DND-41 (cell line): Measurements from ENCODE around the gene CLDN10.
"Not testable (repeated sequence)": the region's sequence is repeated elsewhere in the genome, so short reads cannot be mapped to it uniquely, and the experiment has no call there.

Experiments used
- ATAC-seq: fragments of 200-7000 bp; cut with Tn5 transposase; 3 replicates; pipeline ENCODE4 v1.9.1; 2021; ENCODE audit warnings: low read depth; ENCODE audit not compliant: insufficient read depth
- DNase-seq: peaks from one replicate; pipeline ENCODE4 v3.0.0-alpha.2; 2020
- H2AFZ ChIP-seq: 2 replicates; pipeline ENCODE4 v1.6.0; 2012; ENCODE audit warnings: low read depth, low read length
- H3K27ac ChIP-seq: 2 replicates; pipeline ENCODE4 v1.5.1; 2012; ENCODE audit warnings: low read length, inconsistent platforms
- H3K27me3 ChIP-seq: fragments of 200-600 bp; sonication (generic); 2 replicates; pipeline ENCODE4 v1.6.0; 2012; ENCODE audit warnings: low read length, mild to moderate bottlenecking, inconsistent platforms; ENCODE audit not compliant: insufficient read depth, poor library complexity
- H3K36me3 ChIP-seq: 2 replicates; pipeline ENCODE4 v1.5.1; 2012; ENCODE audit warnings: low read length, inconsistent platforms; ENCODE audit not compliant: insufficient read depth
- H3K4me1 ChIP-seq: 2 replicates; pipeline ENCODE4 v1.5.1; 2012; ENCODE audit warnings: mild to moderate bottlenecking, low read length; ENCODE audit not compliant: insufficient read depth
- H3K4me2 ChIP-seq: 2 replicates; pipeline ENCODE4 v1.6.0; 2012; ENCODE audit warnings: mild to moderate bottlenecking, moderate library complexity, low read length, inconsistent platforms; ENCODE audit not compliant: insufficient read depth
- H3K4me3 ChIP-seq, 2 experiments: fragments of 200-600 bp in 1 of 2; shearing (Covaris generic) in 1 of 2; 2 replicates each; pipeline ENCODE4 v1.5.1; 2012 to 2016; ENCODE audit warnings: inconsistent platforms in 2 of 2, low read length in 2 of 2, mild to moderate bottlenecking in 2 of 2, low read depth in 1 of 2, moderate library complexity in 1 of 2
- H3K79me2 ChIP-seq: 2 replicates; pipeline ENCODE4 v1.6.0; 2012; ENCODE audit warnings: low read length, inconsistent platforms; ENCODE audit not compliant: insufficient read depth
- H3K9ac ChIP-seq: 2 replicates; pipeline ENCODE4 v1.6.0; 2012; ENCODE audit warnings: low read depth, mild to moderate bottlenecking, inconsistent platforms, low read length, moderate library complexity
- H3K9me3 ChIP-seq: 2 replicates; pipeline ENCODE4 v1.5.1; 2012; ENCODE audit warnings: low read length, moderate library complexity, mild to moderate bottlenecking, inconsistent platforms; ENCODE audit not compliant: insufficient read depth, severe bottlenecking
- H4K20me1 ChIP-seq: 2 replicates; pipeline ENCODE4 v1.6.0; 2012; ENCODE audit warnings: low read length; ENCODE audit not compliant: insufficient read depth
- CTCF ChIP-seq: IDR thresholded peaks from 2 replicates; pipeline ENCODE4 v1.5.1; 2012; ENCODE audit warnings: borderline replicate concordance, low read length, moderate library complexity, mild to moderate bottlenecking; ENCODE audit not compliant: poor library complexity, severe bottlenecking; ENCODE audit errors: extremely low read depth
- EZH2 ChIP-seq: IDR thresholded peaks from 3 replicates; pipeline ENCODE4 v1.6.1; 2012; ENCODE audit warnings: borderline replicate concordance, low read depth, mild to moderate bottlenecking, moderate library complexity, low read length, inconsistent platforms; ENCODE audit not compliant: severe bottlenecking

CLDN10 gene

DNA sequence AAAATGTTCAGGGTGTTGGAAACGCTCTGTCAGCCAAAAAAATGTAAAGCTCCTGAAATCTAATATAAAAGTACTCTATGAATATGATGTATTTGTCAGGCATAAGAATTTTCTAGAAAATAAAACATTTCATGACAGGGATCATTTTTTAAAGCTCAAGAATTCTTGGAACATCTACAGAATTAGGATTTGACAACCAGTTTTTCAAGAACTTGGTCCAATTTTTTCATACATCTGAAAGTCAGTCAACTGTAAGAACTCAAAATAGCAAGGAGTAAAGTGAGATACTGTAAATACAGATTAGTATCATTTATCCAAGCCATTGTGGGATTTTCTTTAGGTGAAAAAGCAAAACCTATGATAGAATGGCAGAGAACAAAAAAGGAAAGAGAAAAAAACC lies 41.6 kb upstream of the CLDN10 start:
- Histone ChIP-seq H3K4me3 (no peak overlapping the region), H3K4me2 (no peak overlapping the region), H3K36me3 (no peaks in the 10 kb centered on the region), H3K9me3 (no peaks in the 10 kb centered on the region), H4K20me1 (no peaks in the 10 kb centered on the region), H3K4me1 (no peaks in the 10 kb centered on the region), H2AFZ (no peak overlapping the region), H3K9ac (no peak overlapping the region), H3K79me2 (no peaks in the 10 kb centered on the region), H3K27ac (no peak overlapping the region), H3K27me3 (no peaks in the 10 kb centered on the region)
- TF ChIP-seq CTCF (no peak), EZH2 (no peak)
- ATAC-seq (no peak), DNase-seq (no peak)

DNA sequence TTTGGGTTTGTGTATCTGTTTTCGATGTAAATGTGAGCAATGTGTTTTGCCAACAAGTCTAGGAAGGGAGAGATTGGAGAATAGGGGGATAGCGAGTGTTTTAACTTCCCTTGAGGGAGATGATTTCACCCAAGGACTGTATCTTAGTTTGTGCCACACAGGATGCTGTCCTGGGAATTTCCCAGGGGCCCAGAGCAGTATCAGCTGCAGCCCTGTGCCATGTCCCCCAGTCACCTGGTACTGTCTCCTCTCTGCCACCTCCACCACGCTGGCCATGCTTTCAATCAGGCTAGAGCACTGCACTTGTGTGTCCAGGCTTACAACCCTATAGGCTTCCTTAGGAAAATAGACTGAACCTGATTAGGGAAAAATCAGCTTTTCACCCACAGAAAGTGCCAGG lies 40.1 kb upstream of the CLDN10 start:
- no peaks in the 10 kb centered on the region for H3K36me3 ChIP-seq
- ATAC-seq (no peak), DNase-seq (no peak)
- H3K4me2 ChIP-seq = no peak overlapping the region
- H3K9me3 ChIP-seq = no peaks in the 10 kb centered on the region
- no peak overlapping the region for H3K9ac ChIP-seq
- no peak overlapping the region for H2AFZ ChIP-seq
- no peaks in the 10 kb centered on the region for H3K4me1 ChIP-seq
- H3K79me2 ChIP-seq = no peaks in the 10 kb centered on the region
- no peak overlapping the region for H3K4me3 ChIP-seq
- H3K27ac ChIP-seq = no peak overlapping the region
- TF ChIP-seq EZH2 (no peak), CTCF (no peak)
- H4K20me1 ChIP-seq = no peaks in the 10 kb centered on the region
- no peaks in the 10 kb centered on the region for H3K27me3 ChIP-seq

GRCh38 chr13:95512957-95513356 lies 39.6 kb upstream of the CLDN10 start:
- H3K4me1 ChIP-seq = no peaks in the 10 kb centered on the region
- no peak for DNase-seq
- H3K9me3 ChIP-seq = no peaks in the 10 kb centered on the region
- H3K9ac ChIP-seq = no peak overlapping the region
- no peak for ATAC-seq
- no peaks in the 10 kb centered on the region for H3K27me3 ChIP-seq
- TF ChIP-seq EZH2 (no peak), CTCF (no peak)
- no peaks in the 10 kb centered on the region for H3K36me3 ChIP-seq
- H3K4me3 ChIP-seq = no peak overlapping the region
- no peak overlapping the region for H2AFZ ChIP-seq
- no peak overlapping the region for H3K4me2 ChIP-seq
- no peaks in the 10 kb centered on the region for H4K20me1 ChIP-seq
- H3K79me2 ChIP-seq = no peaks in the 10 kb centered on the region
- H3K27ac ChIP-seq = no peak overlapping the region

DNA sequence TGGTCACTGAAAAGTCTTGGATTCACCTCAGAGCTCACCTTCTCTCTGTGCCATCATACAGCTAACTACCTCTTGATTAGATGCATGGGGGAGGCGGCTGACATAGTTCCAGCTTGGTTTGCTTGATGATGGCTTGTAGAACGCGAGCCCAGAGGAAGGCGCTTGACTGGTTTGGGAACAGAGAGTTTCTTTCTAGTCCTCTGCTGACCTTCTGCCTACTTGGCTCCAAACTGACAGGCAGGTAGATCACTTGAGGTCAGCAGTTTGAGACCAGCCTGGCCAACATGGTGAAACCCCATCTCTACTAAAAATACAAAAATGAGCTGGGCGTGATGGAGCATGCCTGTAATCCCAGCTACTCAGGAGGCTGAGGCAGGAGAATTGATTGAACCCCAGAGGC lies 36.9 kb upstream of the CLDN10 start:
- H2AFZ ChIP-seq, H3K79me2 ChIP-seq, H3K9ac ChIP-seq, H3K9me3 ChIP-seq, DNase-seq, H3K4me1 ChIP-seq, H3K27ac ChIP-seq, H3K27me3 ChIP-seq, H3K4me3 ChIP-seq, H3K4me2 ChIP-seq, H4K20me1 ChIP-seq, ATAC-seq, H3K36me3 ChIP-seq: not testable (repeated sequence)
